Measurements from ENCODE around the gene PLOD3. TPM values are rescaled to one million over a fixed set of nuclear protein-coding genes. Genes with fewer than 3 reads are reported as not detected.

PLOD3 gene
- total and polyA plus RNA-seq, 9 of the 15 experiments (the other 6 are each of a cell fraction or from before 2014, with no cell fraction given) = 2.8 to 101 (median 30.9) TPM

GRCh38 chr7:101165075-101165957 lies 52.1 kb downstream of the PLOD3 start, which contains the start of gene VGF (continued):
- TF ChIP-seq RREB1 (CRISPR knock-in tag; IDR thresholded peaks at IDR 0.05) (no peak), ZNF395 (CRISPR knock-in tag; IDR thresholded peaks at IDR 0.05) (peak; percentile 91), ATF3 (IDR thresholded peaks at IDR 0.05) (no peak), ATF3 (CRISPR knock-in tag; conservative IDR thresholded peaks at IDR 0.05) (peak; percentile 83; the same call in 1 of the 2 replicates), RBM15 (IDR thresholded peaks at IDR 0.05; ENCODE audit: insufficient read depth, low read length) (no peak), TRIM25 (IDR thresholded peaks at IDR 0.05; ENCODE audit: borderline replicate concordance) (no peak), RNF2 (IDR thresholded peaks at IDR 0.05) (peak; percentile 43; the same call in 1 of the 2 replicates), MTA3 (IDR thresholded peaks at IDR 0.05; ENCODE audit: borderline replicate concordance) (peak; percentile 97), RAD21 (CRISPR knock-in tag; conservative IDR thresholded peaks at IDR 0.05 in 1 of 2, IDR thresholded peaks at IDR 0.05 in 1 of 2) (no peak), ID3 (CRISPR knock-in tag; IDR thresholded peaks at IDR 0.05) (no peak), ID3 (tag; IDR thresholded peaks at IDR 0.05) (no peak), CCNT2 (IDR thresholded peaks at IDR 0.05; ENCODE audit: borderline replicate concordance, extremely low read depth, insufficient read length, low read depth, low read length) (peak; percentile 94), NFYB (IDR thresholded peaks at IDR 0.05; ENCODE audit: extremely low read depth, insufficient read length) (peak; percentile 32)

Measured in K562 (cell line).